Nephron (organoid): ENCODE measurements around the gene SYNGR2.
A peak's percentile ranks its signal among the peaks of the same experiment; 100 is the strongest.

ENCODE experiments used
- H3K27ac Mint-ChIP-seq, 3 experiments: 2 replicates each; pipeline ENCODE4 v1.8.0; 2020; ENCODE audit warnings: mixed read lengths in 3 of 3, mild to moderate bottlenecking in 2 of 3, moderate library complexity in 1 of 3
- H3K27me3 Mint-ChIP-seq: 2 replicates; pipeline ENCODE4 v1.8.0; 2021; ENCODE audit warnings: low read depth, mild to moderate bottlenecking, moderate library complexity, mixed read lengths
- H3K36me3 Mint-ChIP-seq: 2 replicates; pipeline ENCODE4 v1.8.0; 2020; ENCODE audit warnings: low read depth, mixed read lengths
- H3K4me1 Mint-ChIP-seq: 2 replicates; pipeline ENCODE4 v1.8.0; 2020; ENCODE audit warnings: mixed read lengths
- H3K4me3 Mint-ChIP-seq, 3 experiments: 2 replicates each; pipeline ENCODE4 v1.8.0; 2020; ENCODE audit warnings: mild to moderate bottlenecking in 3 of 3, mixed read lengths in 3 of 3, moderate library complexity in 2 of 3
- H3K9me3 Mint-ChIP-seq: 2 replicates; pipeline ENCODE4 v1.8.0; 2020; ENCODE audit warnings: mixed read lengths
- CTCF ChIP-seq, 3 experiments: fragments of 200-600 bp; sonication (generic); IDR thresholded peaks; one replicate each; pipeline ENCODE4 v1.5.0; 2021; ENCODE audit warnings: antibody characterized with exemption in 3 of 3; ENCODE audit not compliant: unreplicated experiment in 3 of 3

SYNGR2 gene

GRCh38 chr17:78128551-78129350 is 39.6 kb upstream of the SYNGR2 start, which contains the start of gene TMC6:
TSS of gene TMC6 (minus strand) at chr17:78128755. CDS start at chr17:78126832, 1,923 bp downstream.
- peak within 1 kb of the TSS; percentile 89 to 95 (median 94) for H3K4me3 Mint-ChIP-seq
- peaks cover 25% of the 10 kb centered on the region for H3K27me3 Mint-ChIP-seq
- TF ChIP-seq CTCF (IDR thresholded peaks at IDR 0.05; ENCODE audit: unreplicated experiment in 3 of 3): no peak
- no peaks in the 10 kb centered on the region for H3K9me3 Mint-ChIP-seq
- H3K27ac Mint-ChIP-seq: peak within 1 kb of the TSS in 2 of 3 experiments; percentile 21 to 79
- peaks cover 27% of the 10 kb centered on the region for H3K4me1 Mint-ChIP-seq
- H3K36me3 Mint-ChIP-seq: peaks cover 2% of the 10 kb centered on the region

- H3K27me3 Mint-ChIP-seq: peaks cover 30% of the 10 kb centered on the region
- H3K36me3 Mint-ChIP-seq: no peaks in the 10 kb centered on the region
- no peak for TF ChIP-seq CTCF (IDR thresholded peaks at IDR 0.05; ENCODE audit: unreplicated experiment in 3 of 3)
- H3K27ac Mint-ChIP-seq: peak overlapping the region in 1 of 3 experiments; percentile 75
- peaks cover 27% of the 10 kb centered on the region for H3K4me1 Mint-ChIP-seq
- H3K9me3 Mint-ChIP-seq: no peaks in the 10 kb centered on the region
- H3K4me3 Mint-ChIP-seq: peak overlapping the region; percentile 89 to 95 (median 94)
Observed at GRCh38 chr17:78129351-78130089, 38.9 kb upstream of the SYNGR2 start.

GRCh38 chr17:78130090-78130436 is 38.3 kb upstream of the SYNGR2 start:
- Mint-ChIP-seq H3K4me3 (peak overlapping the region; percentile 62 to 69 (median 65)), H3K27me3 (peaks cover 30% of the 10 kb centered on the region), H3K36me3 (no peaks in the 10 kb centered on the region), H3K4me1 (peaks cover 27% of the 10 kb centered on the region), H3K27ac (peak overlapping the region in 1 of 3 experiments; percentile 60), H3K9me3 (no peaks in the 10 kb centered on the region)
- TF ChIP-seq CTCF (IDR thresholded peaks at IDR 0.05; ENCODE audit: unreplicated experiment in 3 of 3): no peak

- H3K36me3 Mint-ChIP-seq: no peaks in the 10 kb centered on the region
- H3K27me3 Mint-ChIP-seq: peaks cover 30% of the 10 kb centered on the region
- H3K9me3 Mint-ChIP-seq: no peaks in the 10 kb centered on the region
- peak within 1 kb of the TSS in 1 of 3 experiments; percentile 60 for H3K27ac Mint-ChIP-seq
- peak within 1 kb of the TSS; percentile 62 to 69 (median 65) for H3K4me3 Mint-ChIP-seq
- H3K4me1 Mint-ChIP-seq: peaks cover 27% of the 10 kb centered on the region
- TF ChIP-seq CTCF (IDR thresholded peaks at IDR 0.05; ENCODE audit: unreplicated experiment in 3 of 3): no peak
Observed at GRCh38 chr17:78130437-78131101, 37.8 kb upstream of the SYNGR2 start, which contains the start of gene TMC8. TSS of gene TMC8 (plus strand) at chr17:78130771. CDS start at chr17:78131589, 818 bp downstream.

GRCh38 chr17:78131172-78132083 is 37.0 kb upstream of the SYNGR2 start:
- TF ChIP-seq CTCF (IDR thresholded peaks at IDR 0.05; ENCODE audit: unreplicated experiment in 3 of 3): no peak
- Mint-ChIP-seq H3K36me3 (no peaks in the 10 kb centered on the region), H3K4me1 (peaks cover 19% of the 10 kb centered on the region), H3K27me3 (peaks cover 30% of the 10 kb centered on the region), H3K4me3 (no peak overlapping the region), H3K9me3 (no peaks in the 10 kb centered on the region), H3K27ac (no peak overlapping the region)
